Nephron (organoid): ENCODE data around the gene CACNA2D4.
"Not testable (repeated sequence)": the region's sequence is repeated elsewhere in the genome, so short reads cannot be mapped to it uniquely, and the experiment has no call there.

Source experiments
- H3K27ac Mint-ChIP-seq, 3 experiments: 2 replicates each; pipeline ENCODE4 v1.8.0; 2020; ENCODE audit warnings: mixed read lengths in 3 of 3, mild to moderate bottlenecking in 2 of 3, moderate library complexity in 1 of 3
- H3K27me3 Mint-ChIP-seq: 2 replicates; pipeline ENCODE4 v1.8.0; 2021; ENCODE audit warnings: low read depth, mild to moderate bottlenecking, moderate library complexity, mixed read lengths
- H3K36me3 Mint-ChIP-seq: 2 replicates; pipeline ENCODE4 v1.8.0; 2020; ENCODE audit warnings: low read depth, mixed read lengths
- H3K4me1 Mint-ChIP-seq: 2 replicates; pipeline ENCODE4 v1.8.0; 2020; ENCODE audit warnings: mixed read lengths
- H3K4me3 Mint-ChIP-seq, 3 experiments: 2 replicates each; pipeline ENCODE4 v1.8.0; 2020; ENCODE audit warnings: mild to moderate bottlenecking in 3 of 3, mixed read lengths in 3 of 3, moderate library complexity in 2 of 3
- H3K9me3 Mint-ChIP-seq: 2 replicates; pipeline ENCODE4 v1.8.0; 2020; ENCODE audit warnings: mixed read lengths
- CTCF ChIP-seq, 3 experiments: fragments of 200-600 bp; sonication (generic); IDR thresholded peaks; one replicate each; pipeline ENCODE4 v1.5.0; 2021; ENCODE audit warnings: antibody characterized with exemption in 3 of 3; ENCODE audit not compliant: unreplicated experiment in 3 of 3

Gene CACNA2D4

GRCh38 chr12:1820191-1820895 is 98.1 kb downstream of the CACNA2D4 start, which contains the start of gene LRTM2:
LRTM2 (plus strand) TSS chr12:1820565; CDS start chr12:1828149, 7,584 bp downstream.
- Mint-ChIP-seq H3K27ac (no peak within 1 kb of the TSS), H3K4me3 (peak within 1 kb of the TSS in 1 of 3 experiments; percentile 14), H3K4me1 (peaks cover 18% of the 10 kb centered on the region), H3K27me3 (peaks cover 66% of the 10 kb centered on the region), H3K36me3 (no peaks in the 10 kb centered on the region), H3K9me3 (peaks cover 3% of the 10 kb centered on the region)
- TF ChIP-seq CTCF (IDR thresholded peaks at IDR 0.05; ENCODE audit: unreplicated experiment in 3 of 3), result no peak

DNA sequence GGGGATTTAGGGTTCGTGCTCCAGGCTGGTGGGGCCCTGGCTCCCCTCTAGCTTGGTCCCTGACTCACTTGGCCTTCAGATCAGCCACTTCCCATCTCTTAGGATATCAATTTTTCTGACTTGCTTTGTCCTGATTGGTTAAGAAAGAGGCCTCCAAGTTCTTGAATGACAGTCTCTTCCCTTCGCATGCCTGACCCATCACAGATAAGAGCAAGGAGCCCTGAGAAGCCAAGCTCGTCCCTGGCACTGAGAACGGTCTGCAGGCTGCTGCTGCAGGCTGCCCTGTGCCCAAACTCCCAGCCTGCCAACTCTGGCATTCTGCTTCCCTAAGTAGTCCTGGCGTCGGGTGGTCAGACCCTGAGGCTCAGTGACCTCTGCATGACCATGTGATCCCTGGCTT is 98.9 kb downstream of the CACNA2D4 start:
- peaks cover 18% of the 10 kb centered on the region for H3K4me1 Mint-ChIP-seq
- H3K36me3 Mint-ChIP-seq, result no peaks in the 10 kb centered on the region
- H3K9me3 Mint-ChIP-seq, result peaks cover 3% of the 10 kb centered on the region
- H3K27me3 Mint-ChIP-seq, result peaks cover 66% of the 10 kb centered on the region
- H3K27ac Mint-ChIP-seq, result no peak overlapping the region
- H3K4me3 Mint-ChIP-seq, result peak overlapping the region in 1 of 3 experiments; percentile 14
- TF ChIP-seq CTCF (IDR thresholded peaks at IDR 0.05; ENCODE audit: unreplicated experiment in 3 of 3), result no peak

DNA sequence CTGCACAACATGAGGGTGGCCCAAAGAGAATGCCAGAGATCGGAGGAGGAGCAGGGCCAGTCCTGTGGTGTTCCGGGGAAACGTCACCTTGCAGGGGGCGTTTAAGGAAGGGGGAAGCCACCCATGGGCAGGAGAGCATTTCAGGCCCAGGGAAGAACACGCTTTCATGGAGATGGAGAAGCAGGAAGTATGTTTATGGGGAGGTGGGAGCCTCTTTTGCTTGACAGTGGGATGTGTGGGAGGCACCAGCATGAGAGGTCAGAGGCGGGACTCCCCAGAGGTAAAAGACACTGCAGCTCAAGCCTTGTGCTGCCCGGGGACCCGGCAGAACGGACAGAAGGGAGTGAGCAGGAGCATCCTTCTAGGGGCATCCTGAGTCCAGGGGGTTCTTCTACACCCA is 99.4 kb downstream of the CACNA2D4 start:
- Mint-ChIP-seq H3K36me3 (no peaks in the 10 kb centered on the region), H3K27me3 (peaks cover 65% of the 10 kb centered on the region), H3K4me1 (peaks cover 18% of the 10 kb centered on the region), H3K9me3 (peaks cover 3% of the 10 kb centered on the region), H3K4me3 (peak overlapping the region in 1 of 3 experiments; percentile 39), H3K27ac (no peak overlapping the region)
- TF ChIP-seq CTCF (IDR thresholded peaks at IDR 0.05; ENCODE audit: unreplicated experiment in 3 of 3), result no peak

DNA sequence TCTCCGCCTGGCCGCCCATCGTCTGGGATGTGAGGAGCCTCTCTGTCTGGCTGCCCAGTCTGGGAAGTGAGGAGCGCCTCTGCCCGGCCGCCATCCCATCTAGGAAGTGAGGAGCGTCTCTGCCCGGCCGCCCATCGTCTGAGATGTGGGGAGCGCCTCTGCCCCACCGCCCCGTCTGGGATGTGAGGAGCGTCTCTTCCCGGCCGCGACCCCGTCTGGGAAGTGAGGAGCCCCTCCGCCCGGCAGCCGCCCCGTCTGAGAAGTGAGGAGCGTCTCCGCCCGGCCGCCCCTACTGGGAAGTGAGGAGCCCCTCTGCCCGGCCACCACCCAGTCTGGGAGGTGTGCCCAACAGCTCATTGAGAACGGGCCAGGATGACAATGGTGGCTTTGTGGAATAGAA is 100.5 kb downstream of the CACNA2D4 start:
- not testable (repeated sequence) for H3K9me3 Mint-ChIP-seq, H3K4me3 Mint-ChIP-seq, H3K27ac Mint-ChIP-seq, H3K36me3 Mint-ChIP-seq
- Mint-ChIP-seq H3K4me1 (peaks cover 18% of the 10 kb centered on the region), H3K27me3 (peaks cover 54% of the 10 kb centered on the region)

GRCh38 chr12:1816730-1817348 is 101.6 kb downstream of the CACNA2D4 start:
- no peak overlapping the region for H3K27ac Mint-ChIP-seq
- no peak for TF ChIP-seq CTCF (IDR thresholded peaks at IDR 0.05; ENCODE audit: unreplicated experiment in 3 of 3)
- H3K4me1 Mint-ChIP-seq, result peaks cover 18% of the 10 kb centered on the region
- no peaks in the 10 kb centered on the region for H3K36me3 Mint-ChIP-seq
- no peak overlapping the region for H3K4me3 Mint-ChIP-seq
- H3K27me3 Mint-ChIP-seq, result peaks cover 43% of the 10 kb centered on the region
- peaks cover 3% of the 10 kb centered on the region for H3K9me3 Mint-ChIP-seq

DNA sequence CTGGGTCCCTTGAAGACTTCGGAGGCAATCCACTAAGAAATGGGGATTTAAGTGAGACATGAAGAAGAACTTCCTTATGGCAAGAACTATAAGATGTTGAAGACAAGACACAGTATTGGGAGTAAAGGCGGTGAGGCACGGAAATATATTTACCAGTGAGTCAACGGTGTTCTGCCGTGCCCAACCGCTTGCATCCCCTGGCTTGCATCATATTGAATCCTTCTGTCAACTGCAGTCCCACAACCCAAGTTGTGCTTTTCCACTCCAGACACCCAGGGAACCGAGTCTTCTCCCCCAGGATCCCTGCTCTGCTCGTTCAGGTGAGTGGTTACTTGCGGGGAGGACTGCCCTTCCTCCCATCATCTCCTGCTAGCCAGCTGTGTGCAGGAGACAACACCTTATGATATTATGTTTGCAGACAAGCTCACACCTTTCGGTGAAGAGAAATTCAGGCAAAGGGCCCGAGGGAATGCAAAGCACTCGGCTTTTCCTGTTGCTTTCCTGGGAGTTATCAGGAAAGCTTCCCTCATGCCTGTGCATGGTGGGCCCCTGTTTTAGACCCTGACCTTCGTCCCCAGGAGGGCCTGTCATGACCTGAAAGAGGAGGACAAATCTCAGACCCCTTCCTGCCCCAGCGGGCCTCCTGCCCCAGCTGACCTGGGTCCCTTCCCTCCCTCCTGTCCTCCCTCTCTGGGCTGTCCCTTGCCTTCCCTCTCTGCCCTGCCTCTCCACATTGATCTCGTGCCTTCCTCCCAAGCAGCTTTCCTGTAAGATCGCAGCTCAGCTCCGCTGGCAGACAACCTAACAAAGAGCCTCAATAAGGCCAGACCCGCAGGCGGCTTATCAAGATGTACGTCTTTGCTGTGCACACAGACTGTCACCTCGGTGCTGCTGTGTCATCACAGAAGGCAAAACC is 102.4 kb downstream of the CACNA2D4 start:
- H3K4me1 Mint-ChIP-seq, result peaks cover 18% of the 10 kb centered on the region
- no peak overlapping the region for H3K4me3 Mint-ChIP-seq
- peaks cover 43% of the 10 kb centered on the region for H3K27me3 Mint-ChIP-seq
- TF ChIP-seq CTCF (IDR thresholded peaks at IDR 0.05; ENCODE audit: unreplicated experiment in 3 of 3), result no peak
- no peak overlapping the region for H3K27ac Mint-ChIP-seq
- peaks cover 3% of the 10 kb centered on the region for H3K9me3 Mint-ChIP-seq
- no peaks in the 10 kb centered on the region for H3K36me3 Mint-ChIP-seq
